ENCODE data around the gene KIAA1217. TPM values are rescaled to one million over a fixed set of nuclear protein-coding genes. Genes with fewer than 3 reads are reported as not detected.

The KIAA1217 gene
- total RNA-seq, 4 donors from 2014 or later, result 34.8 to 66.8 (median 52.9) TPM

- WGBS, 2 donors, result 95 to 96% methylated on average over 3 of the region's 3 CpGs
- no peak for TF ChIP-seq POLR2A (IDR thresholded peaks at IDR 0.05)
- no peak for TF ChIP-seq CTCF (IDR thresholded peaks at IDR 0.05)
- intact Hi-C loops (cut with DNase I; ENCODE audit: low total_unique reads), result no loop called here
- H3K4me3 ChIP-seq (ENCODE audit: low read depth, poor library complexity, severe bottlenecking), result no peak overlapping the region
- DNase-seq (ENCODE audit: low spot score in 2 of 2), result no peak
Observed at GRCh38 chr10:24433705-24434104, 224.8 kb downstream of the KIAA1217 start.

- WGBS, 2 donors, result 71 to 75% methylated on average over 1 of the region's 1 CpG
- intact Hi-C loops (cut with DNase I; ENCODE audit: low total_unique reads), result no loop called here
- no peak for DNase-seq (ENCODE audit: low spot score in 2 of 2)
- no peak for TF ChIP-seq CTCF (IDR thresholded peaks at IDR 0.05)
- no peak overlapping the region for H3K4me3 ChIP-seq (ENCODE audit: low read depth, poor library complexity, severe bottlenecking)
Observed at GRCh38 chr10:24434961-24435360, 226.0 kb downstream of the KIAA1217 start.

- TF ChIP-seq CTCF (IDR thresholded peaks at IDR 0.05) (no peak), POLR2A (IDR thresholded peaks at IDR 0.05) (no peak)
- H3K4me3 ChIP-seq (ENCODE audit: low read depth, poor library complexity, severe bottlenecking), result no peak overlapping the region
- 44 to 66% methylated on average over 1 of the region's 1 CpG for WGBS, 2 donors
- intact Hi-C loops (cut with DNase I; ENCODE audit: low total_unique reads), result no loop called here
- no peak for DNase-seq (ENCODE audit: low spot score in 2 of 2)
Observed at GRCh38 chr10:24435374-24435773, 226.4 kb downstream of the KIAA1217 start.

GRCh38 chr10:24437302-24437701, 228.4 kb downstream of the KIAA1217 start:
- intact Hi-C loops (cut with DNase I; ENCODE audit: low total_unique reads), result no loop called here
- WGBS, 2 donors, result 53 to 59% methylated on average over 5 of the region's 5 CpGs
- TF ChIP-seq POLR2A (IDR thresholded peaks at IDR 0.05) (no peak), CTCF (IDR thresholded peaks at IDR 0.05) (no peak)
- no peak for DNase-seq (ENCODE audit: low spot score in 2 of 2)
- H3K4me3 ChIP-seq (ENCODE audit: low read depth, poor library complexity, severe bottlenecking), result no peak overlapping the region

- TF ChIP-seq CTCF (IDR thresholded peaks at IDR 0.05), result no peak
- TF ChIP-seq POLR2A (IDR thresholded peaks at IDR 0.05), result no peak
- WGBS, 2 donors, result 79 to 93% methylated on average over 1 of the region's 1 CpG
- H3K4me3 ChIP-seq (ENCODE audit: low read depth, poor library complexity, severe bottlenecking), result no peak overlapping the region
- intact Hi-C loops (cut with DNase I; ENCODE audit: low total_unique reads), result no loop called here
- no peak for DNase-seq (ENCODE audit: low spot score in 2 of 2)
Observed at GRCh38 chr10:24438800-24439199, 229.9 kb downstream of the KIAA1217 start.

GRCh38 chr10:24439935-24440334, 231.0 kb downstream of the KIAA1217 start:
- TF ChIP-seq POLR2A (IDR thresholded peaks at IDR 0.05), result no peak
- no peak for TF ChIP-seq CTCF (IDR thresholded peaks at IDR 0.05)
- intact Hi-C loops (cut with DNase I; ENCODE audit: low total_unique reads), result no loop called here
- WGBS, 2 donors, result 69 to 72% methylated on average over 4 of the region's 4 CpGs
- DNase-seq (ENCODE audit: low spot score in 2 of 2), result no peak
- H3K4me3 ChIP-seq (ENCODE audit: low read depth, poor library complexity, severe bottlenecking), result no peak overlapping the region

All from lower leg skin (tissue), 4 donors.